Measurements from ENCODE around the gene TTYH2.

The TTYH2 gene

GRCh38 chr17:74213861-74214391, 555 bp downstream of the TTYH2 start:
- FAIRE-seq (no peak), DNase-seq (ENCODE audit: insufficient read length, low spot score) (no peak)

DNA sequence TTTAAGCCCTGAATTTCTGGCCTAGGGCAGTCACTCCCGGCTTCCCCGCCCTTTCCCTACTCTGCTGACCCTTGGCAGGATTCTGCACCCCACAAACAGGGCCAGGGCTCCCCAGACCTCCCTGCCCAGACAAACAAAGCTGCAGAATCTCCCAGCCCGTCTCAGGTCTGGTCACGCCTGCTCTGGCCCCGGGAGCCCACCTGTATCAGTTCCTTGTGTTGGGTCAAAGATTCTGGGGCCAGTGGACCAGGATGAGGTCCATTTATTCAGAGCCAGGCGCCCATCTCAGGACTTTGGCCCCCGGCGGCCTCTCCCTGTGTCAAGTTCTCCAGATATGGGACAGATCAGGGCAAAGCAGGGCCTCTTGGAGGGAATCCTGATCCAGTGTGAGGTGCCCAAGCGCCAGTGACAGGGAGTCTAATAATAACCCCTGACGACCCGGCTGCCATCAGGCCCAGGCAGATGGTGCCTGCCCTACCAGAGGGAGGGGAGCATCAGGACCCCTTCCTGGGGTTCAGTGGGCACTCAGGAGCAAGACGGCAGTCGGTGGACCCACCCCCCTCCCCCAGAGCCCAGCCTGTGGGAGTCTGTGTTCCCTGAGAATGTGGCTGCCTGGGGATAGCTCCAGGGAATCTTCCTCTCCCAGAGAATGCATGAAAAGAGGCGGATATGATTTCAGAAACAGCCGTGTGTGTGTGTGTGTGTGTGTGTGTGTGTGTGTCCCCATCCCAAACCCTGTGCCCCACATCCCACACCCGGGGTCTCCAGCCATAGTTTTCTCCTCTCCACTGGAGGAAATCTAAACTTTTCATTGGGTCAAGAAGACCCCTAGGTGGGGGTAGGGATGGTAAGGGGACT, 1.3 kb downstream of the TTYH2 start:
- no peak for DNase-seq (ENCODE audit: insufficient read length, low spot score)

GRCh38 chr17:74215342-74215727, 2.0 kb downstream of the TTYH2 start:
- FAIRE-seq (no peak), DNase-seq (ENCODE audit: insufficient read length, low spot score) (no peak)

More for the DNA sequence above, 1.3 kb downstream of the TTYH2 start:
- no peak for FAIRE-seq

- FAIRE-seq, result no peak
- DNase-seq (ENCODE audit: insufficient read length, low spot score), result no peak
These were observed 3.1 kb downstream of the TTYH2 start for GRCh38 chr17:74216505-74216904.

DNA sequence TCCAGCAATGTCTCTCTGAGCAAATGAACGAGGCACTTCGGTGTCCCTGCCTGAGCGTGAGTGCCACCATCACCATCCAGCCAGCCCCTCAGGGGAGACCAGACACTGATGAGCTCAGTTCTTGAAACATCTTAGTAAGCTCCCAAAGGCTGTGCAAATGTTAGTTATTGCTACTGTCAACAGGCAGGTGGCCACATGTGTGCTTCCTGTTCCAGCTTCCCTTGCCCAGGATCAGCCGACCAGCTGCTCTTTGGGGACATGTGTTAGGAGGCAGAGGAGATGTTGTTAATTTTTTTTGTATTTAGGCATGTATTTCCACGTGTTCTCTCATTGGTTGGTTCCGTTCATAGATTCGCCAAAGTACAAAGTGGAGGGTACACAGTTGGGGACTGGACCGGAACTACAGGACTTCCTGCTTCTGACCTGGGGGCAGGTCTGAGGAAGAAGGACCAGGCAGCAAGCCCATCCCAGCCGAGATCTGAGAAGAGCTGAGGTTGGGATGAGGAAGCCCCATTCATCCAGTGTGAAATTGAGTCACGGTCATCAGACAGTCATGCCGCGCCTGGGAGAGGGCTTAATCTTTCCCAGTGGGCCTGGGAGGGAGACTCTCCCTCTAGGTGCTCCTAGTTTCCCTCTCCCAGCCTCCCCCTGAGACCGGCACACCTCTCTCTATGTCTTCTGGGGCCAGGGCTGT, 3.8 kb downstream of the TTYH2 start:
- DNase-seq (ENCODE audit: insufficient read length, low spot score) (no peak), FAIRE-seq (no peak)

DNA sequence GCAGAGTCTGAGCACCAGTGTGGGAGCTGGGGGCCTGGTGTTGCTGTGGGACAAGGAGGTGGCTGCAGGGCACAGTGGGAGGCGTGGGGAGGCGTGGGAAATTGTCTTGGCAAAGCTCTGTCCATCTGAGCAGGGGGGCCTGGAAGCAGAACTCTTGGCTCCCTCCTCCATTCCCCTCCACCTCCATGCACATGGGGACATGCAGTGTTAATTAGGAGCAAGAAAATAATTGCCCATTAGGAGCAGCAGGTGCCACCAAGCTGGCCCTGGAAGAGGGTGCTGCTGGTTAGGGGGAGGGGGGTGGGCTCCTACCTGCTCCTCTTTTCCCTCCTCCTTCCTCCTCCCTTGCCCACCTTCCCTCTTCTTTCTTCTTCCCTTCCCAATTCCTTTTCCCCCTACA, 4.5 kb downstream of the TTYH2 start:
- DNase-seq (ENCODE audit: insufficient read length, low spot score) (no peak), FAIRE-seq (no peak)

DNA sequence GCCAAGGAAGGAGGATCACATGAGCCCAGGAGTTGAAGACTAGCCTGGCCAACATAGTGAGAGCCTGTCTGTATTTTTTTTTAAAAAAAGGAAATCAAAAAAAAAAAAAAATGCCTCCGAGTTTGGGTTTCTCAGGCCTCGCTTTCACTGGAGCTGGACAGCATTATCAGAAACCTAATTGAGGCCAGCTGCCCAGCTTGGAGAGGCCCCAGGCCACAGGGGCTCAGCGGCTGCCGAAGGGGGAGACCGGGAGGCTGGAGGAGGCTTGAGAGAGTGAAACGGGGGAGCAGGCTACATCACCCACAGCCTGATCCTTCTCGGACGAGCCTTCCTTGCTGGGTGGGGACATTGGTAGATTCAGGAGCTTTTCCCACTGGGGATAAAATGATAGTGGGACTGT, 5.1 kb downstream of the TTYH2 start:
- FAIRE-seq, result no peak
- no peak for DNase-seq (ENCODE audit: insufficient read length, low spot score)

- no peak for DNase-seq (ENCODE audit: insufficient read length, low spot score)
These were observed 6.3 kb downstream of the TTYH2 start for GRCh38 chr17:74219576-74220133.

GRCh38 chr17:74220219-74220618, 6.8 kb downstream of the TTYH2 start:
- DNase-seq (ENCODE audit: insufficient read length, low spot score) (no peak), FAIRE-seq (no peak)

More at GRCh38 chr17:74219576-74220133, 6.3 kb downstream of the TTYH2 start:
- no peak for FAIRE-seq

GRCh38 chr17:74220946-74221818, 7.8 kb downstream of the TTYH2 start:
- FAIRE-seq (no peak), DNase-seq (ENCODE audit: insufficient read length, low spot score) (no peak)

- FAIRE-seq (no peak), DNase-seq (ENCODE audit: insufficient read length, low spot score) (no peak)
These were observed 9.0 kb downstream of the TTYH2 start for GRCh38 chr17:74222399-74222798.

DNA sequence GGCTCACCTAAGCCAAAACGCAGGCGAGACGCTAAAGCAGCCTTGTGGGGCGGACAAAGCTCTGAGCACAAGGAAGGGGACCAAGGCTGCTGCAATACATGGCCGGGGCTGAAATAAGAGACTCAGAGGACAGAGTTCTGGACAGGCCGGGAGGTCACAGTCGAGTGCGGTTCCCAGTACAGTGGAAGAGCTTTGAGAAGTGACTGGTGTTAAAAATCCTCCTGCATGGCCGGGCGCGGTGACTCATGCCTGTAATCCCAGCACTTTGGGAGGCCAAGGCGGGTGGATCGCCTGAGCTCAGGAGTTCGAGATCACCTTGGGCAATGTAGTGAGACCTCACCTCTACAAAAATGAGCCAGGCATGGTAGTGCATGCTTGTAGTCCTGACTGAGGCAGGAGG, 10.5 kb downstream of the TTYH2 start:
- FAIRE-seq (no peak), DNase-seq (ENCODE audit: insufficient read length, low spot score) (no peak)

DNA sequence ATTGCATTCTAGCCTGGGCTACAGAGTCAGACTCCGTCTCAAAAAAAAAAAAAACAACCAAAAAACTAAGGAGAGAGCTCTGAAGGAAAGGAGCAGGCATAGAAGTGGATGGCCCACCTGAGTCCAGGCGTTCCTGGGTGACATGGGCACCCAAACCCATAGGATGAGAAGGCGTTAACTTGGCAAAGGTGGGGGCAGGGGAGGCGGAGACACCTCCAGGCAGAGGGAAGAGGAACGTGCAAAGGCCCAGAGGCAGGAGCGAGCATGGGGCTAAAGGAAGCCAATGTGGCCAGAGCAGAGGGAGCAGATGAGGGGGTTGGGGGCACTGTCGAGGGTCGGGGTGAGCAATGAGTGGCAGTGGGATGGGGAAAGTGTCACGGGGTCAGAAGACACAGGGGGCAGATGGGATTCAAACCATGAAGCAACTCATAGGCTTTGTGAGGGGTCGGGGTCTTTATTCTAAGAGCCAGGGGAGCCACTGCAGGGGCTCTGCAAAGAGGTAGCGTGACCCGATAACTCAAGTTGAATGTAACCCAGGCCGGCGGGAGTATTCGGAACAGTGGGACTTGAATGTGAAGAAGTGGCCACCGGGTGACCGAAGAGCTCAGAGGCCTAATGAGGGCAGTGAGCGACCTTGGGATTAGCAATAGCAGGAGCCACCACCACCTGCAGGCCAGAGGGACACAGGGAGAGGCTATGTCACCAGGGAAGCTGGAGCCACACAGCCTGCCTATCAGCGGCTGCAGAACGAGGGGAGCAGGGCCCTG, 11.8 kb downstream of the TTYH2 start:
- FAIRE-seq (no peak), DNase-seq (ENCODE audit: insufficient read length, low spot score) (no peak)

- DNase-seq (ENCODE audit: insufficient read length, low spot score), result no peak
- FAIRE-seq, result no peak
These were observed 12.9 kb downstream of the TTYH2 start for GRCh38 chr17:74226252-74226651.

DNA sequence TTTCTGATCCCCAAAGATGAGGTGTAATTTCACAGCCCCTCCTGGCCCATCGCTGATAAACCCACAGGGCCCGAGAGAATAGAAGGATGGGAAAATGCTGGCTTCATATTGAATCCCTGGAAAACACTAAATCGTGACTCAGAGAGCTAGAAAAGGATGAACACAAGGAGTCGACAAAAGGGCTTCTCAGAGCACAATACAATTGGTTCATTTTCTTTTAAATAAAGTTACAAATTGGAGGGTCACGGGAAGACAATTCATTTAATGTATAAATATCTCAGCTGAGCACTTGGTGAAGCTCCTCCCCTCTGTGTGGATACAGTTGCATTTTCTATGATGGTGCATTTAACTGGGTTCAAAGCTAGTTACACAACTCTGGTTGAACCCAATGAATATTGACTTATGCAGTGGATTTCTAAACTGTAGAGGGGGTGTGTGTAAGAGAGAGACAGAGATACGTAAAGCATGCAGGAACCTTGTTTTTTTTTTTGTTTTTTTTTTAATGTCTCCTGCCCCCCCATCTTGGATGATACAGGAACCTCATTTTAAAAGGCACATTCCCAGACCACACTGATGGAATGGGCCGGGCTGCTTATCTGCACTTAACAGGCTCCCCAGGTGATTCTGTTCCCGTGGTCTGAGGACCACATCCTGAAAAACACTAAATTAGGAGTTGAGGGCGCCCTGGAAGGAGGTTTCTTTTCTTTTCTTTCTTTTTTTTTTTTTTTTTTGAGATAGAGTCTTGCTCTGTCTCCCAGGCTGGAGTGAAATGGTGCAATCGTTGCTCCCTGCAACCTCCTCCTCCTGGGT, 14.1 kb downstream of the TTYH2 start:
- FAIRE-seq (no peak), DNase-seq (ENCODE audit: insufficient read length, low spot score) (no peak)

DNA sequence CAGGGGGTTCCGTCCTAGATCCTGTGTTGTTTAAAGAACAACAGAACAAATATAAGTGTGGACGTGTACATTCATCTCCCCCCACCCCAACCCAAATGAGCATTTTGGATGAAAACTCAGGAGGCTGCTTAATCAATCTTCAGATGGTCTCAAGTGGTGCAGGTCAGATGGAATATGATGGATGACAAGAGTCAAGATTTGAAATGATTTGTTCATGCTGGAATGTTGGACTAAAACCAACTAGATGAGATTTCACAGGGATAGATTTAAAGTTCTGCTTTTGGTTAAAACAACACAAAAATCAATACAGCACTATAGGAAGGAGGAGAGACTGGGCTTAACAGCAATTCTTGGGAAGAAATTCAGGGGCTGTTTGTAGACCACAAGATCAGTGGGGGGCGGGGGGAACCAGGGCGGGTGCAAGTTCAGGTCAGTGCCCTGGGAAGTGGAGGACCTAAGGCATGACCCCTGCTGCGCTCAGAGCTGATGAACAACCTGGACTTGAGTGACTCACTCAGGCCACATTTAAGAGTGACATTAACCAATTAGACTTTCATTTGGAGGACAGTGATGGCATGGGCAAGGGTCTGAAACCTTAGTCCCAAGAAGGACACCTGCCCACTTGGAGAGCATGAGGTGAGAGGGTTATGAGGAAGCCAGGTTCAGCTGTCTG, 15.1 kb downstream of the TTYH2 start:
- FAIRE-seq (no peak), DNase-seq (ENCODE audit: insufficient read length, low spot score) (no peak)

DNA sequence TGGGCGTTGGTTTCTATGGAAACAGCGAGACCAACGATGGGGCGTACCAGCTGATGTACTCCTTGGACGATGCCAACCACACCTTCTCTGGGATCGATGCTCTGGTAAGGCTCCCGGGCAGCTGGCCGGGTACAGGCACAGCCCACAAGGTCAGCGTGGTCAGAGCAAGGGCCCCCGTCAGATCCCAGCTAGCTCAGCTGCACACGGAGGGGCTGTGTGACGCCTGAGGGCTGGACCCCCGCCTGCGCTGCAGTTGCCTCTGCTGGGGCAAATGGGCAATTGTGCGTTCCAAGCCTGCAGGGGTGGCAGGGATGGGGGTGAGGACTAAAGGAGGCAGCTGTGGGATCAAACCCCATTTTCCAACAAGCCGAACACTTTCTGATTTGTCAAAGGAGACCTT, 17.5 kb downstream of the TTYH2 start:
- FAIRE-seq, result no peak
- no peak for DNase-seq (ENCODE audit: insufficient read length, low spot score)

Data from HTR-8/SVneo (cell line).